K562 (cell line): Measurements from ENCODE around the gene IPO8. TPM values are rescaled to one million over a fixed set of nuclear protein-coding genes. Genes with fewer than 3 reads are reported as not detected.

Experiments
- ATAC-seq: fragments of 200-7000 bp; cut with Tn5 transposase; 3 replicates; pipeline ENCODE4 v1.9.1; 2020; ENCODE audit warnings: moderate library complexity
- BruUV-seq: library from RNA; stranded (reverse); fragments of 400-500 nt; replicated peaks from 2 replicates; lab custom pipeline; 2021; lab: Mats Ljungman, UMichigan
- CTCF ChIA-PET: fragments of 300-600 bp; formaldehyde crosslinking; extraction: SDS; loops from one replicate; lab custom pipeline; 2021; ENCODE audit warnings: low intra/inter-chr PET ratio; lab: Yijun Ruan, JAX
- POLR2A ChIA-PET: fragments of 300-600, 350-650 bp; sonication (Branson Sonifier 250); formaldehyde crosslinking; extraction: SDS; loops from one replicate; lab custom pipeline; 2021; ENCODE audit warnings: antibody characterized with exemption, inconsistent platforms; lab: Yijun Ruan, JAX
- DNase-seq, 4 experiments: peaks; one replicate each; pipeline versions ENCODE4 v3.0.0 to v3.0.0-alpha.2; 2011 to 2018; ENCODE audit warnings: low spot score in 3 of 4, mixed read lengths in 3 of 4; ENCODE audit errors: extremely low read depth in 1 of 4
- FAIRE-seq: peaks from 2 replicates; lab custom pipeline; 2011; peaks lifted over from hg19 to GRCh38; lab: Jason Lieb, UNC
- H2AFZ ChIP-seq: 2 replicates; pipeline ENCODE4 v1.6.0; 2011; ENCODE audit warnings: low read depth, low read length, control low read depth, inconsistent platforms
- H3K27ac ChIP-seq: fragments of 200-600 bp; 3 replicates; pipeline ENCODE4 v1.8.0; 2011; ENCODE audit warnings: low read depth, mild to moderate bottlenecking, control low read depth, inconsistent platforms, low read length, moderate library complexity, mixed read lengths; ENCODE audit errors: extremely low read depth
- H3K27me3 ChIP-seq, 2 experiments: fragments of 300-600 bp in 1 of 2; 2 replicates in 1 of 2; 3 replicates in 1 of 2; pipeline versions ENCODE4 v1.6.0 to v1.8.0; 2011; ENCODE audit warnings: inconsistent platforms in 2 of 2, low read length in 2 of 2, mild to moderate bottlenecking in 1 of 2, mixed read lengths in 1 of 2, moderate library complexity in 1 of 2; ENCODE audit not compliant: control insufficient read depth in 2 of 2, insufficient read depth in 2 of 2
- H3K36me3 ChIP-seq: fragments of 300-600 bp; 3 replicates; pipeline ENCODE4 v1.8.0; 2011; ENCODE audit warnings: mild to moderate bottlenecking, low read length, inconsistent platforms; ENCODE audit not compliant: control insufficient read depth, insufficient read depth
- H3K4me1 ChIP-seq, 2 experiments: fragments of 200-600 bp in 1 of 2; replicated peaks in 1 of 2; 2 replicates in 1 of 2; 3 replicates in 1 of 2; pipeline versions ENCODE4 v1.5.1 to v1.8.0; 2011; ENCODE audit warnings: inconsistent platforms in 2 of 2, low read length in 2 of 2, mild to moderate bottlenecking in 1 of 2, mixed read lengths in 1 of 2, moderate library complexity in 1 of 2; ENCODE audit not compliant: control insufficient read depth in 2 of 2, insufficient read depth in 2 of 2
- H3K4me2 ChIP-seq: 2 replicates; pipeline ENCODE4 v1.6.1; 2011; ENCODE audit warnings: low read length, control low read depth, inconsistent platforms, mixed read lengths; ENCODE audit not compliant: insufficient read depth
- H3K4me3 ChIP-seq: fragments of 200-600 bp; sonication (generic), shearing (Covaris generic); 2 replicates; pipeline ENCODE4 v1.5.1; 2016; ENCODE audit warnings: control low read depth, inconsistent platforms
- H3K79me2 ChIP-seq: fragments of 200-600 bp; 3 replicates; pipeline ENCODE4 v1.8.0; 2011; ENCODE audit warnings: low read length, inconsistent platforms; ENCODE audit not compliant: control insufficient read depth, insufficient read depth
- H3K9ac ChIP-seq, 2 experiments: 2 replicates each; pipeline versions ENCODE4 v1.6.0 to v1.6.1; 2011; ENCODE audit warnings: low read depth in 2 of 2, low read length in 2 of 2, control low read depth in 1 of 2, inconsistent platforms in 1 of 2, mild to moderate bottlenecking in 1 of 2, mixed read lengths in 1 of 2; ENCODE audit not compliant: insufficient read depth in 1 of 2
- H3K9me1 ChIP-seq: one replicate; pipeline ENCODE4 v1.6.0; 2011; ENCODE audit warnings: inconsistent platforms, mild to moderate bottlenecking, low read length, moderate library complexity; ENCODE audit not compliant: control insufficient read depth, insufficient read depth
- H3K9me3 ChIP-seq: replicated peaks from 2 replicates; pipeline ENCODE4 v1.5.1; 2011; ENCODE audit warnings: low read depth, low read length, inconsistent platforms; ENCODE audit not compliant: control insufficient read depth, insufficient read depth
- H4K20me1 ChIP-seq: replicated peaks from 2 replicates; pipeline ENCODE4 v1.6.1; 2011; ENCODE audit warnings: low read length, inconsistent platforms, mixed read lengths; ENCODE audit not compliant: control insufficient read depth, insufficient read depth
- DACH1 ChIP-seq: fragments of 450-650 bp; IDR thresholded peaks from 2 replicates; pipeline ENCODE4 v1.6.1; 2018; ENCODE audit not compliant: partially characterized antibody
- XRCC4 ChIP-seq: IDR thresholded peaks from one replicate; pipeline ENCODE4 v1.6.1; 2011; ENCODE audit not compliant: insufficient read depth, insufficient read length; ENCODE audit errors: extremely low read depth
- ZNF232 ChIP-seq: sonication (generic); formaldehyde crosslinking; IDR thresholded peaks from 2 replicates; pipeline ENCODE4 v1.8.0; 2022; ENCODE audit warnings: mild to moderate bottlenecking, missing genetic modification reagents
- WGBS: fragments of 100-300 bp; shearing (Covaris generic); methylation state at CpG from one replicate; pipeline ENCODE4 v1.1.6; 2016; ENCODE audit warnings: low coverage, mixed read lengths; ENCODE audit not compliant: insufficient coverage; ENCODE audit errors: missing lambda C conversion rate; 5-methylcytosine and 5-hydroxymethylcytosine counted together
- in situ Hi-C: fragments of 300-500 bp; cut with MboI; formaldehyde crosslinking; loops from 4 replicates; pipeline ENCODE4 v1.15.0; 2018; ENCODE audit warnings: inconsistent platforms, mixed read lengths
- intact Hi-C: fragments of 100-400 bp; cut with micrococcal nuclease; formaldehyde crosslinking; loops from 2 replicates; pipeline ENCODE4 v1.14.2; 2022
- polyA plus RNA-seq, 8 experiments: library from polyadenylated mRNA; depleted of rRNA in 4 of 8; stranded (reverse) in 5 of 8; unstranded in 3 of 8; fragments of >200 nt; fragmentation: Nextera tagmentation in 2 of 8; fragmentation: Illumina TruSeq in 1 of 8; extraction: Ambion mirVana in 2 of 8; extraction: Trizol in 1 of 8; gene quantifications; 2 replicates each; pipeline versions ENCODE4 v1.2.1 to v1.2.3, GENCODE V29; 2011 to 2014; ENCODE audit warnings: inconsistent platforms in 1 of 8, missing spikeins in 1 of 8
- total RNA-seq, 7 experiments: library from RNA; depleted of rRNA in 6 of 7; stranded (reverse); fragments of >200 nt in 6 of 7; fragmentation: Illumina TruSeq in 2 of 7; extraction: Trizol in 2 of 7; gene quantifications; 2 replicates each; pipeline versions ENCODE4 v1.2.1 to v1.2.3, GENCODE V29; 2011 to 2021; ENCODE audit warnings: low replicate concordance in 1 of 7
- TF ChIP-seq, protein P1 (sequence below): sonication (generic); IDR thresholded peaks from 2 replicates; pipeline ENCODE4 v1.6.1; 2016

Gene IPO8
- total and polyA plus RNA-seq, 9 of the 15 experiments (the other 6 are each of a cell fraction or from before 2014, with no cell fraction given): 6.5 to 39.6 (median 24.7) TPM

- no peak for TF ChIP-seq XRCC4
- TF ChIP-seq, all 486 proteins: peak for 25
Measured at GRCh38 chr12:30696103-30696408, 387 bp upstream of the IPO8 start (continued).

DNA sequence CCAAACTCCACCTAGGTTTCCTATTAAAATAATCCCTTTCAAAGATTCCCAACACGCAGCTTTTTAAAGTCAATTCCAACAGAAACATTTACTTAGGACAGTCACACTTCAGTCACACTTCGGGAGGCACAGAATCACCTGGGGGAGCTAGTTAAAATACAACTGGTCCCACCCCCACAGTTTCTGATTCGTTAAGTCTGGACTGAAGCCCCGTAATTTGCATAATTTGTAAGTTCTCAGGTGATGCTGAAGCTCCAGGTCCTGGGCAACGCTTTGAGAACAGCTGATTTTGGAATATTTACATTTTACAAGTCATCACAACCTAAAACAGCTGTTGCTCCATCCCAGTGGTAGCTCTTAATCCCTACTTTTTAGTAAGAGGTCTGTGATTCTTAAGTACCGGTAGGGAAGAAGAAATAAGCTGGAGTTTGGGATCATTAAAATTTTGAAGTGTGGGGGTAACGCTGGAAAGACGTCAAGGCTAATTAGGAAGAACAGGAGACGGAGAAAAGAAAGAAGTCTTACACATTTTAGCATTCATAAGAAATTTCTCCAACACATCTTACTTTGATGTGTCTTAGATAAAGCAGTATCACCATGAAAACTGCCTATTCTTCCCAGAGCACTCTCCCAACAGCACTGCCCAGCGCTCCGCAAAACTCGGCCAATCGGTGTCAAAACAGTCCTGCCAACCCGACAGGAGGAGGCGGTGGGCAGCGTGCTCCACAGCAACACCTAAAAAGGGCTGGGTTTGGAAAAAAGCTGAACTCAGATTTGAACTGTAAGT is 1.1 kb downstream of the IPO8 start:
- H3K4me1 ChIP-seq: peaks cover 11 to 13% of the 10 kb centered on the region in 2 experiments; a peak in 4 of 5 replicates
- BruUV-seq: no TSS peak
- H2AFZ ChIP-seq: peak overlapping the region; percentile 100
- no peak for FAIRE-seq
- peak overlapping the region; percentile 86; the same call in 1 of the 3 replicates for H3K27ac ChIP-seq
- H3K9me3 ChIP-seq: no peaks in the 10 kb centered on the region
- peak overlapping the region; percentile 78 for H3K4me3 ChIP-seq
- no peaks in the 10 kb centered on the region for H3K9me1 ChIP-seq
- ChIA-PET CTCF (no interaction called here), POLR2A (interaction anchor here (0.6 to 2.4 kb wide), 6 partner anchors 10 to 304 kb away, joined by 3 to 9 read pairs (median 4); partner anchors contain the start of gene CAPRIN2)
- peak; percentile 57 for ATAC-seq
- H3K4me2 ChIP-seq: peak overlapping the region; percentile 97
- in situ Hi-C loops: no loop called here
- 0 out of 3 replicates have a peak, but pooled peaks cover 3% of the 10 kb centered on the region for H3K36me3 ChIP-seq
- peak overlapping the region; percentile 84 to 100 for H3K9ac ChIP-seq
- peak; percentile 11 to 43 (median 18) for DNase-seq
- H3K79me2 ChIP-seq: peaks cover 56% of the 10 kb centered on the region
- intact Hi-C loops: loop anchor here (2.0 to 10.0 kb wide), 2 partner anchors 60 to 110 kb away; partner anchors contain the start of gene CAPRIN2
- H3K27me3 ChIP-seq: no peaks in the 10 kb centered on the region
- TF ChIP-seq, protein P1, sequence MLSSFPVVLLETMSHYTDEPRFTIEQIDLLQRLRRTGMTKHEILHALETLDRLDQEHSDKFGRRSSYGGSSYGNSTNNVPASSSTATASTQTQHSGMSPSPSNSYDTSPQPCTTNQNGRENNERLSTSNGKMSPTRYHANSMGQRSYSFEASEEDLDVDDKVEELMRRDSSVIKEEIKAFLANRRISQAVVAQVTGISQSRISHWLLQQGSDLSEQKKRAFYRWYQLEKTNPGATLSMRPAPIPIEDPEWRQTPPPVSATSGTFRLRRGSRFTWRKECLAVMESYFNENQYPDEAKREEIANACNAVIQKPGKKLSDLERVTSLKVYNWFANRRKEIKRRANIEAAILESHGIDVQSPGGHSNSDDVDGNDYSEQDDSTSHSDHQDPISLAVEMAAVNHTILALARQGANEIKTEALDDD: peak; percentile 27; the same call in 1 of the 2 replicates
- TF ChIP-seq ZNF232 (CRISPR knock-in tag) (no peak), DACH1 (peak; percentile 71)
- 4% methylated on average over 16 of the region's 16 CpGs for WGBS
- 0 out of 2 replicates have a peak, but pooled peaks cover 3% of the 10 kb centered on the region for H4K20me1 ChIP-seq
